HG03342 (cell line): ENCODE results near the gene WDR41.

Source experiments
- ATAC-seq: cut with Tn5 transposase; IDR thresholded peaks from one replicate; pipeline ENCODE4 v1.9.1; 2021; ENCODE audit warnings: mild to moderate bottlenecking, moderate library complexity; ENCODE audit not compliant: unreplicated experiment

The WDR41 gene

DNA sequence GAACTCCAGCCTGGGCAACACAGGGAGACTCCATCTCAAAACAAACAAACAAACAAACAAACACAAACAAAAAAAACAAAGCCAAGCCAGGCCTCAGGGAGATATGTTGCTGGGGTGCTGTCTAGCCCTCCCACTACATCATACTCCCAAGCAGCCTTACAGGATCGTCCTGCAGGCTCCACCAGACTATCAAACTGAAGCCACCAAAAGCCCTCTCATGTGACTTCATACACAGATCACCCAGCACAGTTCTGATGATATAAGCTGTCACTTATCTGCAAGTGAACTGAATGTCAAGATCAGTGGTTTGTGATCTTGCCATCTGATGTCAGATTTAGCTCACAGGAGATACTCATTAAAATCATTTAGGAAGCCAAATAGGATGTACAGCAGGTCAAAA is 43.3 kb downstream of the WDR41 start:
- no peak for ATAC-seq

DNA sequence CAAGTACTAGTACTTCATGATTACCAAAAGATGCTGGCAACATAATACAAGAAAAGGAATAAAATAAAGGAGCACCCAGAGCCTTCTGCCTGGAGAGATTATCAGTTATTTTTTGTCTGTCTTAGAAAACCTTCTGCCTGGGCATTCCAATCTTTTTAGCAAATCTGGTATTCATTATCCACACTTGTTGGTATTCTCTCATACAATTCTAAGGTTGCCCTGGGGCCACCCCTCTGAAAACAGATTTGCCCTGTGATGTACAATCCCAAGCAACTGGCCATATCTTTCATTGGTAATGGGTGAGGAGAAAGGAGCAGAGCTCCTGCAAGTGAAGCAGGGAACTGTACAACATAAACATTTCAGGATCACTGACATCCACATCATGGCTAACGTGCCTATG is 47.8 kb downstream of the WDR41 start:
- ATAC-seq: no peak

DNA sequence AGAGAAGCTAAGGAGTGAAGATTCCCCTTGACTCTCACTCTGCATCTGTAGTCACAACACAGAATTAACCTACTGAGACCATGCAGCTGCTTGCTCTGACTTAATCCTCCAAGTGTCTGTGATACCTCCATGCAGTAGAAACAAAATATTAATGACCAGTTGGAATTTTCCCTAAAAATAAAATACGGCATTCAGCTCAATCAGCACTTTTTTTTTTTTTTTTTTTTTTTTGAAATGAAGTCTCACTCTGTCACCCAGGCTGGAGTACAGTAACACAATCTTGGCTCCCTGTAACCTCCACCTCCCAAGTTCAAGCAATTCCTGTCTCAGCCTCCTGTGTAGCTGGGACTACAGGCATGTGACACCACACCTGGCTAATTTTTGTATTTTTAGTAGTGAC is 48.4 kb downstream of the WDR41 start:
- no peak for ATAC-seq

DNA sequence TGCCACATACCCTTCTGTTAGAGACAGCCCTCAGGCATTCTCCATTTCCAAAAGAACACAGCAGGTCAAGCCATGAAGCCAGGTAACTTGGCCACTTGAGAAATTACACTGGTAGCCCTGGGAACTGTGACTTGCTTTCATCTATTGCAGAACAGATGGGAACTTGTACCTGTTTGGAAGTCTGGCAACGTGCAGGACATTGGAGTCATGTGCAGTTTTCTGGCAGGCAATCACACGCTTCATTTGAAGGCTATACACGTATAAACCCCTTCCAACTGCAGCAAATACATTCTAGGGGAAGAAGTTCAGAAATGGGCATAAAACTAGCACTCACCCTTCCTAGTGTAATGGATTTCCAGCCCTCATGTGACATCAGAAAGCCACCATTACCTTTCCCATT is 54.0 kb downstream of the WDR41 start:
- ATAC-seq: no peak

DNA sequence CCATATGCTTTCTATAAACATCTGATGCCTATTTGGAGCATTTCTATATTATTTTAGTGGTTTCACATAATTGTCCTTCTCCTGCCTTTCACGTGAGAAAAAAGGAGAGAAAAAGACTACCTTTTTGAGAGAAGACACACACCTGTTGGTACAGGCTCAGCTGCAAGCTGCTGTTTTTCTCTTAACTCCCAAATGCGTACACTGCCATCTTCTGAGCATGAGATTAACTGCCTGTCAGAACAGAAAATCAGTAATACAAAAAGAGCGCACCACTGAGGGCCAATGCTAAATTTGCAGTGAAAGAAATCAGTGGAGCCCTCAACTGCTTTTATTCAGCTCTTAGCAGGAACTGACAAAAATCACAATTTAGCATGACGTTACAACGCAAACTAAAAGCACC is 54.9 kb downstream of the WDR41 start:
- ATAC-seq: no peak

DNA sequence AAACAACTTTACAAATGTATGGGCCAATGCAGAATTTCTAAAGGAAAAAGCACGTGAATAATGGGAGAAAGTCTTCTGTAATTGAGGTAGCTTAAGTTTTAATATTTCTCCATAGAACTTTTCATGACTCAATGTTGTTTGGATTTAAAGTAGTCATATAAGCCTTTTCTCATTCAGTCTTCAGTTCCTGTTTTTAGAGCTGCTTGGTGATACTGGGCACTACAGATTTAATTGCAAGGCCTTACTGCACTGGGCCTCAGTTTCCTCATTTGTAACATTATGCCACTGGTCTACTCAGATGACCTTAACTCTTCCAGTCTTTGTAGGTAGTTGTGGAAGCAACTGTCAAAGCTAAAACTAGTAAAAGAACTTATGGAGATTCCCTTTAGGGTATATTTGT is 60.4 kb downstream of the WDR41 start:
- ATAC-seq: no peak

DNA sequence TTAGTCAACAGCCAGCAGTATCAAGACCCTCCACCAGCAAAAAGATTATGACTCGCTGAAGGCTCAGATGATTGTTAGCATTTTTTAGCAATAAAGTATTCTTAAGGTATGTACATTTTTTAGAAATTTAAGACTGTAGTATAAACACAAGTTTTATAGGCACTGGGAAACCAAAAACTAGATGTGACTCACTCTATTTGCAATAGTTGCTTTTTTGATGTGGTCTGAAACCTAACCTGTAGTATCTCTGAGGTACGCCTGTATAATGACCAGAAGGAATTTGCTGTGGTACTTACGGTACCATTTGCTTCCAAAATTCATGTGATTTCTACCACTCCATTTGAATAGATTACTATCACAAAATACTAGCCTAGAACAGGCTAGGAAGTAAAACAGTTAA is 60.8 kb downstream of the WDR41 start:
- no peak for ATAC-seq

DNA sequence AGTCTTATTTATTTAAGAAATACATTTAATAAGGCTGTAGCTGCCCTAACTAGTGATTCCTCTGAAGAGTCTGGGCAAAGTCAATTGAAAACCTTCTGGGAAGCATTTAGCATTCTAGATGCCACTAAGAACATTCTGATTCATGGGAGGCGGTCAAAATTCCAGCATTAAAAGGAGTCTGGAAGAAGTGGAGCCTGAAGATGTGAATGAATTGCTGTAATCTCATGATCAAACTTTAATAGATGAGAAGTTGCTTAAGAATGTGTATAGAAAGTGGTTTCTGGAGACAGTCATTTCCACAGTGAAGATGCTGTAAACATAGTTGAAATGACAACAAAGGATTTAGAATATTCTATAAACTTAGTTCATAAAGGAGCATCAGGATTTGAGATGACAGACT is 61.4 kb downstream of the WDR41 start:
- no peak for ATAC-seq

DNA sequence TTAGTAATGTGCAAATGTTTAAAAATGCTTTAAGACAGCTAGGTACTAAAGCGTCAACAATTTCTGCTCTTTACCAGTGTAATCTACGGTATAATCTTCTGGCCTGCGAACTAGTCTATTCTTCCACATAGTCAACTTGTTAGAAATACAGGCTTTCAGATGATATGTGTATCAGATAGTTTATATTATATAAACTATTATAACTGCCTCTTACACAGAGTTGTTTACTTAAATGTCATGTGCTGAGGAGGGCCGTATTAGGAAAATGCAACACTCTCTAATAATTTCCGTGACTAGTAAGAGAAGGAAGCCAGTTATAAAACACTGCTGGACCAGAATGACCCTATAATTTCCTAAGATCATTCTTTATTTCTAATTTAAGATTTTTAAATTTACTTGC is 63.6 kb downstream of the WDR41 start:
- ATAC-seq: no peak

DNA sequence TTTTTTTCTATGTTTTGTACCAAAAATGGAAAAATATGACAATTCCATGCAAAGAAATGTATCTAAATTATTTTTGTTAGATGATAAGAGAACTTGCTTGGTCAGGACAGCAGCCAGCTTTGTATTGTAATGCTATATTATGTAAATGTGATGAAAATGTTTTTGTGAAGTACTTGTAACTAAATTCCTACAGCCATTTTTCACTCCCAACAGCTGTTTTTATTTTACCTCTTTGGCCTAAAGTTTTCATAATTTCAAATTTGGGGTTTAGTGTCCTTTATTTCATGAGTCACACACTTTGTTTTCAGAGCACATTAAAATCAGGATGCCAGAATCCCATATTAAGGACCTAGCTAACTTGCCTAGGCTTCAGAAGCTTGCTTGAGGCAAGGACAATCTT is 64.1 kb downstream of the WDR41 start:
- ATAC-seq: no peak

DNA sequence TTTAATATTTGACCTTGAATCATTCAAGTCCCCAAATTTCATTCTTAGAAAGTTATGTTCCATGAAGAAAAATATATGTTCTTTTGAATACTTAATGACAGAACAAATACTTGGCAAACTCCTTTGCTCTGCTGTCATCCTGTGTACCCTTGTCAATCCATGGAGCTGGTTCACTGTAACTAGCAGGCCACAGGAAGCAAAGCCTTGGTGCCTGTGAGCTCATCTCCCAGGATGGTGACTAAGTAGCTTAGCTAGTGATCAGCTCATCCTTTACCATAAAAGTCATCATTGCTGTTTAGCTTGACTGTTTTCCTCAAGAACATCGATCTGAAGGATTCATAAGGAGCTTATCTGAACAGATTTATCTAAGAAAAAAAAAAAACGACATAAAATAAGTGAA is 65.4 kb downstream of the WDR41 start:
- ATAC-seq: no peak

DNA sequence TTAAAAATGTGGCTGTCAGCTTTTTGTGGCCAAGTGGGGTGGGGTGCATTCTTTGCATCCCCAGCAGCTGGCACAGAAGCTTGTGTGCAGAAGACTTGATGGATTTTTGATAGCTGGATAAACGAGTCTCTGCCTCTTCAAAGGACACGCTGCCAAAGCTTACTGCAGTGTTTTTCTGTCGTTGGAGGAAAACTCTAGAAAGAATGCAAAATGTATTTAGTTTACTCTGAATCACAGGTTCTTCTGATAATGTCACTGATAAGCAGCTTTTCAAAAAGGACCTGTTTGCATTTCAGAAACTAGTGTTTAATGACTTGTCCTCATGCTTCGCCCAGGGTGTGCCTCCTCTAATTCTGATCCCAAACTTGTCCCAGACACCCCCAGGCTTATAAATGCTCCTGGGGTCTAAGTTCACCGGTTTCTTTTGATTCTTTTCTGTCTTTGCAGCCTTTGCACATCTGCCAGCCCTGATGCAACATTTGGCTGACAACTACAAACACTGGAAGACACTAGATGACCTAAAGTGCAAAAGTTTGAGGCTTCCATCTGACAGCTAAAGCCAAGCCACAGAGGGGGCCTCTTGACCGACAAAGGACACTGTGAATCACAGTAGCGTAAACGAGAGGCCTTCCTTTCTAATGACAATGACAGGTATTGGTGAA is 66.0 kb downstream of the WDR41 start:
- ATAC-seq: no peak

DNA sequence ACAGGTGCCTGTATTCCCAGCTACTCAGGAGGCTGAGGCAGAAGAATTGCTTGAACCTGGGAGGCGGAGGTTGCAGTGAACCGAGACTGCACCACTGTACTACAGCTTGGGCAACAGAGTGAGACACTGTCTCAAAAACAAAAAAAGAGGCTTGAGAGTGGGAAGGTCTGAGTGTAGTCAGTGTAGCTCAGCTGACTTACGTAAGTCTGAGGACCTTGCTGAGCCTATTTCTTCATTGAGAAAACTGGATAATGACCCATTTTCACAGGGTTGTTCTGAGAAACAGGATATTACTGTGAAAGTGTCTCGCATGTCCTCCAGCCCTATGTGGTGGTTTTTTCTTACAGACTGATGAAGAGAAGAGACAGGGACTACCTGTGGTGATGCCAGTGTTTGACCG is 66.7 kb downstream of the WDR41 start:
- no peak for ATAC-seq

DNA sequence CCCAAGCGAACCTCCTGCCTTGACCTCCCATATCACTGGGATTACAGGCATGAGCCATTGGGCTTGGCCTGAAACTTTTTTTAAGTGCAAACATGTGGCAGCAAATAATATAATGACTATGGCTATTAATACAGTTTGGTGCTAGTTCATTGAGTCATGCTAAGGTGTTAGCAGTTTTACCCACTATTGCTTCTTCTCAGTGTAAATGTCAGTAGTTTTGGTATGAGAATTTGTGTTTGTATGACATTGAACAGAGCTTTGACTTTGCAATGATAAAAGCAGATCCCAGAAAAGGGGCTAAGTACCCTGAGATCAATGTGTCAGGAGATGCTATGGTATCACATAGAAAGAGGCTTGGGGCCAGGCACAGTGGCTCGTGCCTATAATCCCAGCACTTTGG is 67.2 kb downstream of the WDR41 start:
- no peak for ATAC-seq

DNA sequence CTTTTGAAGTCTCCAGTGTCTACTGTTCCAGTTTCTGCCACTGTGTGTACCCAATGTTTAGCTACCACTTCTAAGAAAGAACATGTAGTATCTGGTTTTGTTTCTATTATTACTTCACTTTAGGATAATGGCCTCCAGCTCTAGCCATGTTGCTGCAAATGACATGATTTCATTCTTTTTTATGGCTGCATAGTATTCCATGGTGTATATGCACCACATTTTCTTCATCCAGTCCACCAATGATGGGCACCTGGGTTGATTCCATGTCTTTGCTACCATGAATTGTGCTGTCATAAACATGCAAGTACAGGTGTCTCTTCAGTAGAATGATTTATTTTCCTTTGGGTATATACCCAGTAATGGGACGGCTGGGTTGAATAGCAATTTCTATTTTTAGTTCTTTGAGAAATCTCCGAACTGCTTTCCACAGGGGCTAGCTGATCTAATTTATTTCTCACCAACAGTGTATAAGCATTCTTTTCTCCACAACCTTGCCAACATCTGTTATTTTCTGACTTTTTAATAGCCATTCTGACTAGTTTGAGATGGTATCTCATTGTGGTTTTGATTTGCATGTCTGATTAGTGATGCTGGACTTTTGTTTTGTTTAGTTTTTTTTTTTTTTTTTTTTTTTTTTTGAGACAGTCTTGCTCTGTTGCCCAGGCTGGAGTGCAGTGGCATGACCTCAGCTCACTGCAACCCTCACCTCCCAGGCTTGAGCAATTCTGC is 68.9 kb downstream of the WDR41 start:
- no peak for ATAC-seq

DNA sequence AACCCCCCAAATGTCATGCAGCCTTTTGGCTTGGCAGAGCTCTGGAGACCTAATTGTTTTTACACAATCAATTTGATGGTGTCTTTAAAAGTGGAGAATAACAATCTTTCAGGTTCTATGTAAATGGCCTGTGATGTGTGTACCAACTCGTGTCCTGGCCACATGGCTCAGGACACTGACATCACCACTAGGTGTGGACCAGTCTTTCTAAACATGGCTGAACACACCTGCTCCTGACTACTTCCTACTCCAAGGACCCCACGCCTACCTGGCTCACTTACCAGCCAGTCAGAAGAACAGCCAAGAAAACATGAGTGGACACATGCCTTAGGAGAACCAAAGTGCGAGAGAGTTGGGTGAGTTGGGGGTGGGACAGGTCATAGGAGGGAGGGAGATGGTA is 71.2 kb downstream of the WDR41 start:
- ATAC-seq: no peak

DNA sequence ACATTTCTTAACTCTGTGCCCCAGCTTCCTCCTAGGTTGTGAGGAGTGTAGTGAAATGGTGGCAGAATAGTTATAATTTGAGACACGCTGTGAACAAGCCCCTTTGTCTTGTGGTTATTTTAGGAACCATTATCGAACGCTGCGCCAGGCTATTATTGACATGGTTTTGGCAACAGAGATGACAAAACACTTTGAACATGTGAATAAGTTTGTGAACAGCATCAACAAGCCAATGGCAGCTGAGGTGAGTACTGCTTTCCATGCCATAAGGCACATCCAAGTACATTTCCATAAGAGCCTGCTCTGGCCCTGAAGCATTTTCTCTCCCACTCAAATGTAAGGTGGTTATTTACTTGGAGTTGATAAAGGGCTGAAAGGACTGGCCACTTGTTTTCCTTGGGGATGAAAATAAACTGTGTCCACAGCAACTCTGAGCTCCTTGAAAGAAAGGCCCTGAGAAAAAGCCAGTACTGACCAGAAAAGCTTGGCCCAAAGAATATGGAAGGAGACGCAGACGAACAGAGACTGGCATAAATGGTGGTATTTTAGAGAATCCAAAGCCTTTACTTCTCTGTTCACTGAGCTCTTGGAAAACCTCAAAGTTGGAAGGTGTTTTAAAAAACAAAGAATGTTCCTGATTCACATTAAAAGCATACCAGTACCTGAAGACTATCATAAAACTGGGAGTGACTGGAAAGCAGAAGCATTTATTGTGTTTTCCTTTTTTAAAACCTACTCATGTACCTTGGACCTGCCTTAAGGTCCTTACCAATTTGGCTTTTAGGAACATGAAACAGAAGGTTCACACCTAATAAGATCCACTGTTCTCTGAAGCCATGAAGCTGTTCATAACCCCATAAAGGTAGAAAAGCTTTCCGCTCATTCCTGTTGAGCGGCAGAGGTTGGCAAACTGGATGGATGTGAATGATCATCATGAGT is 72.2 kb downstream of the WDR41 start:
- no peak for ATAC-seq

DNA sequence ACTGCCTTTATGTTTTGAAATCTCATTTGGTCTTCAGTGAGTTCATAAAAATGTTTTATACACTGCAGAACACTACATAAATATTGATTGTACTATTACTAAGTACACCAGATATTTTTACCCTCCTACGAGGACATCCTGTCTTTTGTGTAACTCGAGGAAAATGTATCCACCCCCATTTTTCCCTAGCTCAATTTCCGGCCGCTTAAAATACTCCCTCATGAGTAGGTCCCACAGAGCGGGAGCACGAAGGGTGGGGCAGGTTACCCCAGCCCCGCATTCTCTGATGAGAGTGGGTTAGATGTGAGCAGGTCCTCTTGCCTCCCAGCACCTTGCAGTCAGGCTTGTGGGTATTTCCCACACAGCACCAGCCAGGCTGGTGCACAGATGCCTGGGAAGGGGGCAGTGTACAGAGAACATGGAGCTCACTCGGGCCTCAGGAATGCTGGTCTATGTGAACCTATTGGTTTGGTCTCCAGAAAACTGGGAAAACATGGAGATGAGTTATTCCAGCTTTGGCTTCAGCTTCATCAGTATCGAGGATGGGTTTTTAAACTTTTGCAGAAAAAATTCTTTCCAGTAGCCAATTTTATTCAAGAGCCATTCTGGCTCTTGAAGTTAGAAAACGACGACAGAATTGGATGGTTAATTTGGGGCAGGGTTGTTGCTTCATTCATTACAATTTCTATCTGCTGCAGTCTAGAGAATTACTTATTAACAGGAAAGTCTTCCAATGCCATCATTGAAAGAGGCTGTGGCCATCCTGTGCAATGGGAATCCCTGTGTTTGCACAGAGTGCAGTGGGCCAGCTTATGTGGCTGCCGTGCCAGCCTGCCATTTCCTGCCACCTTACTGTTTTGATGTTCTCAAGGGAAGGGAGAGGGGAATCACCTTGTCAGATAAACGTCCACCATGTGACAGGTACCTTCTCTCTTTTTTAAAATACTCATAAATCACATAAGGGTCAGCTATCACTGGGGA is 73.2 kb downstream of the WDR41 start:
- ATAC-seq: no peak

DNA sequence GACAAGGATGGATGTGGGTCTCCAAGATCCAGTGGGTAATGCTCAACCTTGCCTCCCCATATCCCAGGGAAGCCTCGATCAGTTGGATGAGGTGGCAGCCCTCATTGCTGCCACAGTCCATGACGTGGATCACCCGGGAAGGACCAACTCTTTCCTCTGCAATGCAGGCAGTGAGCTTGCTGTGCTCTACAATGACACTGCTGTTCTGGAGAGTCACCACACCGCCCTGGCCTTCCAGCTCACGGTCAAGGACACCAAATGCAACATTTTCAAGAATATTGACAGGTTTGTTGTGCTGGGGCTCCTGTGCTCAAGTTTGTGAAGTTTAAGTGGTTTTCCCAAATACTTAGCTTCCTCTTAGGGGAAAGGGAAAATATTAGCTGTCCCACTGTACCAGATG is 74.0 kb downstream of the WDR41 start:
- ATAC-seq: no peak

DNA sequence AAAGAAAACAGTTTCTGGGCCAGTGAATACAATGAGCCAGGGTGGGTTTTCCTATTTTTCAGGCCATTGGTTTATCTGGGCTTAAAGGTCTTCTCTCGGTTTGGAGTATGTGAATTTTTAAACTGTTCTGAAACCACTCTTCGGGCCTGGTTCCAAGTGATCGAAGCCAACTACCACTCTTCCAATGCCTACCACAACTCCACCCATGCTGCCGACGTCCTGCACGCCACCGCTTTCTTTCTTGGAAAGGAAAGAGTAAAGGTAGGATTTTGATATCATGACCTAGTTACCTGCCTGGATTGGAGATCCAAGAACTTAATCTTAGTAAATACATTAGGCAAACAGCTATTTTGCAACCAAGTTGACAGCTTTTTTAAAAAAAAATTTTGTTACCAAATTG is 79.1 kb downstream of the WDR41 start:
- no peak for ATAC-seq
